ENCODE data around the gene ZBTB16.

Gene ZBTB16

DNA sequence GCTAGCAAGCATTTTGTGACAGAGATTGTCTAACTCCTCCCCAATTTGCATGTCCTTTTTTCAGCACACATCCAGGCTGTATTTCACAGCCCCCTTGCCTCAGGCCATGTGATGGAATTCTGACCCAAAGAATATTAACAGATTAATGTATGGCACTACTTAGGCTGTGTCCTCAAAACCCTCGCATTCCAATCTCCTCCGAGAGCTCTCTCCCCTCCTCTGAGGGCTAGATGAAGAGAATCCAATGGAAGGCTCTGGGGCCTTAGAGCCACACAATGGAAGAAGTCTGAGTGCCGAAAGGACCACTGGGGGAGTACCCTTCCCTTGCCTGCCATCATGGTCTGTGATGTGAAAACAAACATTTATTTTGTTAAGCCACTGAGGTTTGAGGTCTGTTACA lies 223.0 kb downstream of the ZBTB16 start:
- DNase-seq (ENCODE audit: low spot score): no peak

DNA sequence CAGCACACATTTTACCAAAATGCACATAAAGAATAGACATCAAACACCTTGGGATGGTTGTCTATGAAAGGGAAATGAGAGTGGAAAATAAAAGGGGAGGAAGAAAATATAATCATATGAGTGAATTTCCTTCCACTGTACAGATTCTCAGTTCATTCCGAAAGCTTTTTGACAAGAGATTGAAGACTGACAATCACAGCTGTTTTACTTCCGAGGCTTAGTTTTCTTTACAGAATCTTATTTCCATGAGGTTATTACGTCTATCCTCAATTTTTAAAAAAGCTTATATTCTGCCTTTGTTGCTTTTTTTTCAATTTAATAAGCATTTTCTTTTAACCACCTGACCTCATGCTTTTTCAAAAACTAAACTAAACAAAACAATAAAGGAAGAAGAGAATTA lies 223.9 kb downstream of the ZBTB16 start:
- DNase-seq (ENCODE audit: low spot score): no peak

DNA sequence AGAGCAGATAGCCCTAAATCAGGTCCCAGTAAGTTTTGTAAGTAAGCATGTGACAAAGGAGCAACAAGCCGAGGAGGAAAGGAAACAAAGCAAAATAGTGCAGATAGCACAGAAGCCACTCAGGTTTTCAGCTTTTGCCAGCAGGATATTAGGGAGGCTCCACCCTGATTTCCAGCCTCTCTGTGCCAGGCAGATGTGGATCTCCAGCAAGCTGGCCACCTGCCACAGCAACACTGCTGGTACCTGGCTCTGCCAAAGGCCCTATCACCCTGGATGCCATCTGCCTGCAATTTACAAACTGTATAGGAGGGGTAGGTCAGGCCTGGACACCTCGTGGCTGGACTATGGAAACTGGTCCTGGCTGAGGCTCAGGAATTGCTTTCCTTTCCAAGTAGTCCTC lies 224.5 kb downstream of the ZBTB16 start:
- DNase-seq (ENCODE audit: low spot score): no peak

DNA sequence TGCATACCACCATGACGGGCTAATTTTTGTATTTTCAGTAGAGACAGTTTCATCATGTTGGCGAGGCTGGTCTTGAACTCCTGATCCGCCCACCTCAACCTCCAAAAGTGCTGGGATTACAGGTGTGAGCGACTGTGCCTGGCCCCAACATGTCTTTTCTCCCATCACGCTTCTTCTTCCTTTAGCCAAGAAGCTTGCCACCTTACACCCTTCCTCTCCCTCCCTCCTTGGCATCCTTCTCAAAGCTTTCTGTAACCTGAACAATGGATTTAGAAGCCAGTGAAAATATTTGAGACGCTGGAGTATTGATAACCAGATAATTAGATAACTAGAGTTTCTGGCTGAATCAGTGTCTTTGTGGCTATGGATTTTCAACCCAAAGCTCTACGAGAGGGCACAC lies 225.4 kb downstream of the ZBTB16 start:
- no peak for DNase-seq (ENCODE audit: low spot score)

DNA sequence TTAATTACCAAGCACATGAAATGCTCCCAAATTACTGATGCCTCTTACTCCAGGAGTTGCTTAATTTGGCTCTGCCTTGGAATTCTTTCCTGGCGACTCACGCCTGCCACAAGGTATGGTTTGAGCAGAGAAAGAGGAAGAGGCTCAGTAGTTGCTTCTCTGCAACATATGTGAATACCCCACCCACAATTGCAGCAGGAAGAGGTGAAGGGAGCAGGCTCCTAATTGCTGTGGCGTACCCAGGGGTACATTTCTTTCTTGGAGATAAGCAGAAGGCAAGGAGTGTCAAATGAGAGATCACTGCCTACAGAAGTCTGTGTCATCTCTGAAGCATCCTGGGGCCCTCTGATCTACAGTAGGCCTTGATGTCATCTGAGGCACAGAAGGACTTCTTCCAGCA lies 226.1 kb downstream of the ZBTB16 start:
- DNase-seq (ENCODE audit: low spot score): no peak

DNA sequence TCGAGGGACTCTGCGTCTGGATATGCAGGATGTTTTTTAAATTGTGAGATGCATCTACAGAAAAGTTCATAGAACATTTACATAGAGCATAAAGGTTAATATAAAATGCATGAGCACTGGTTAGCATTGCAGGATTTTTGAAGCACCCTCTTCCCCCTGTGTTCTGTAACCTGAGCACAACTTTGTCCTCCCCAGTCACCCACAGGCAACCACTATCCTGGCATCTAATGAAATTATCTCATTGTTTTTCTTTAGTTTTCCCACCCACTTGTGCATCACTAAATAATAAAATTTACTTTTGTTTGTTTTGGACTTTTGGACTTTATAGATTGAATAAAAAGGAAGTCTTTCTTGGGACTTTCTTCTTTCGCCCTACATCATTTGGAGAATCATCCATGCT lies 226.7 kb downstream of the ZBTB16 start:
- no peak for DNase-seq (ENCODE audit: low spot score)

DNA sequence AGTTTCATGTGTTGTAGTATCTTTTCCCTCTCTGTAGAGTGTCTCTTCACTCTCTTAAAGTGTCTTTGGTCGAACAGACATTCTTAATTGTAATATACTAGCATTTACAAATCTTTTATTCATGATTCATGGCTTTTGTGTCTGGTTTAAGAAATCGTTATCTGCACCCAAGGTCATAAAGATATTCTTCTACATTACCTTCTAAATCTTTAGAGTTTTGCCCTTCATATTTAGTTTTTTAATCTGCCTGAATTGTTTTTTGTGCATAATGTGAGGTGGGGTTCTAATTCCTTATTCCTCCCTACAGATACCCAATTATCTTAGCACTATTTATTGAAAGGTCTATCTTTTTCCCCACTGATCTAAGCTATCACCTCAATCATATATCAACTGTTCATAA lies 227.6 kb downstream of the ZBTB16 start:
- no peak for DNase-seq (ENCODE audit: low spot score)

DNA sequence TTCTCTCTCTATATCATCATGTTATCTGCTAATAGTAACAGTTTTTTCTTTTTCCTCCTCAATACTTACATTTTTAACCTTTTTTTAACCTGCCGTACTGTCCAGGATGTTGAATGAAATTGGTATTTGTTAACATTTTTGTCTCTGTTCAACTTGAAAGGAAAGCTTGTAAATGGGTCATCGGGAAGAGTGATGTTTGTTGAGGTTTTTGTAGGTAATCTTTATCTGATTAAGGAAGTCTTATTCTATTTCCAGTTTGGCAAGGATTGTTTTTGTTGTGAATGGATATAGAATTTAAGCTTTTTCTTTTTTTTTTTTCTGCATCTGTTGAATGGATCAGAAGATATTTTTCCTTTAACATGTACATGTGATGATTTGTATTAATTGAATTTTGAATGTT lies 228.6 kb downstream of the ZBTB16 start:
- DNase-seq (ENCODE audit: low spot score): no peak

DNA sequence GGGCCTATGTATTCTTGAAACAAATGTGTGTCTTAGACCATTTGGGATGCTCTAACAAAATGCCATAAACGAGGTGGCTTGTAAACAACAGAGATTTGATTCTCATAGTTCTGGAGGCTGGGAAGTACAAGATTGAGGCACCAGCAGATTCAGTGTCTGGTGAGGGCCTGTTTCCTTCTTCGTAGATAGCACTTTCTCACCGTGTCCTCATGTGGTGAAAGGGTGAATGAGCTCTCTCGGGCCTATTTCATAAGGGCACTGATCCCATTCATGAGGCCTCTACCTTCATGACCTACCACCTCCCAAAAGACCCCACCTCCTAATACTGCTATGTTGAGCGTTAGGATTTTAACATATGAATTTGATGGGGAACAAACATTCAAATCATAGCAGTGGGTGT lies 230.3 kb downstream of the ZBTB16 start:
- no peak for DNase-seq (ENCODE audit: low spot score)

DNA sequence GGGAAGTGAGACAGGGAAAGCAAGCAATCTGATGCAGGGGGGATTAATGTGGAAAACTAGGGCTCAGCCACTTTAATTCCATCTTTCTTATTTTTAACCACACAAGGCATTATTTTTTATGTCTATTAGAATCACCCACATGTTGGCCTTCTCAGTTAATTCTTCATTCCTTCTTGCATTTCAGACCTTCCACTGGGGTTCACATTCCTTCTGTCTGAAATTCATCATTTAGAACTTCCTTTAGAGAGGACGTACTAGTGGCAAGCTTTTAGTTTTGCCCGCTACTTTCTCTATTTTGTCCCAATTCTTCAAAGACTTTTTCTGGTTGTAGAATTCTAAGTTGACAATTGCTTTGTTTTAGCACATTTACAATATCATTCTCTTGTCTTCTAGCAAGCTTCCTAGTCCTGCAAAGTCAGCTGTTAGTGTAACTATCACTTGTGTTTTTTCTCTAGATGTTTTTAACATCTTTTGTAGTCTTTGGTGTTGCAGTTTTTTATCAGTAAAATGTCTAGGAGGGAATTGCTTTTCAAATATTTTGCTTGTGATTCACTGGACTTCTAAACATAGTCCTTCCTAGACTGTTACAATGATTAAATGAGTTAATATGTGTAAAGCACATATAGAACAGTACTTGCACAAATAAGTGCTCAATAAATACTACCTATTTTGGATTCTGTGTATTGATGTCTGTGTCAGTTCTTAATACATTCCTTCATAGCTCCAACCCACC lies 231.2 kb downstream of the ZBTB16 start:
- no peak for DNase-seq (ENCODE audit: low spot score)

DNA sequence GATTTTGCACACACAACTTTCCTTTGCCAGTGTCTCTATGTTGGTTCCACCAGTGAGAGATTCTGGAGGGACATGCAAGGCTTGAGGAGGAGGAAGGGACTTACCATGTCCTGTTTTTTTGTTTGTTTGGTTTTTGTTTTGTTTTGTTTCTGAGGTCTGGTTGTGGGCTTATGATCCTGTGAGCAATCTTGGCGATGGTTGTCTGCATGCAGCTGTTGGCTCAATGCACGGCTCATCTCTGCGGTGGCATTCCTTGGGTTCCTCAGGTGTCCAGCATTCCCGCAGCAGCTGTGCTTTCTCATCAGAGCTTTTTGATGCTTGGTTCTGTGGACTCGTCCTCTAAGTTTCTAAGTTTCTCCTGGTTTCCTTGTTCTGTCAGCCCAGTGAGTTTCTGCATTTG lies 231.9 kb downstream of the ZBTB16 start:
- no peak for DNase-seq (ENCODE audit: low spot score)

DNA sequence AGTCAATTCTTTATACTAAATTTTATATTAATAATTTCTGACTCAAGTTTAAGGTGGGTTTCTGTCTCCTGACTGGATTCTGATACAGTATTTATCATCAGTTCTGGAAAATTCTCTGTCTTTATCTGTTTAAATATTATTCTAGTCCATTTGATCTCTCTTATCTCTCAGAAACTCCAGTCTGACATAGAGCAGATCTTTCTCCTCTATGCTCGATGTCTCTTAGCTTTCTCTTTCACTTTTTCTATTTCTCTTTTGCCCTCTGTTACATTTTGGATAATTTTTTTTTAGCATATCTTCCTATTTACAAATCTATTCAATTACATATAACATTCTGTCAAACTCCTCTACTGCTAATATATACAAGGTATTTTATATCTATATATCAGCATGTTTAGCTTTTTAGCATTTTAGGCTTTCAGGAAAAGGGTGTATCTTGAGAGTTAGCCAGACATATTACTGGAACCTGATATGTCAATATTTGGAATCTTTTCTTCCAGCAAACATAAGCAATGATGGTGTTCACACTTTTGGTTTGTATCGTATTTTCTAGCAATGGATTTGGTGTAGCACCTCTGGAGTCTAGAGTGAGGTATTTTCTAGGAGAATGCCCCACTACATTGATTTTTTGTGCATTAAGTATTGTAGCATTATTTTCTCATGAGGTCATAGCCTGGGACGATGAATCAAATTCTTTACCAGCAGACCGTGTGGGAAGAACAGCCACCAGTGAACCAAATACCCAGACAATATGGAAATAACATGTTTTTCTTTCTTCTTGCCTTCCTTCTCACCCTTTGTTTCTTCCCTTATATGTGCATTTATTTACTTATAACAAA lies 232.6 kb downstream of the ZBTB16 start:
- DNase-seq (ENCODE audit: low spot score): no peak

DNA sequence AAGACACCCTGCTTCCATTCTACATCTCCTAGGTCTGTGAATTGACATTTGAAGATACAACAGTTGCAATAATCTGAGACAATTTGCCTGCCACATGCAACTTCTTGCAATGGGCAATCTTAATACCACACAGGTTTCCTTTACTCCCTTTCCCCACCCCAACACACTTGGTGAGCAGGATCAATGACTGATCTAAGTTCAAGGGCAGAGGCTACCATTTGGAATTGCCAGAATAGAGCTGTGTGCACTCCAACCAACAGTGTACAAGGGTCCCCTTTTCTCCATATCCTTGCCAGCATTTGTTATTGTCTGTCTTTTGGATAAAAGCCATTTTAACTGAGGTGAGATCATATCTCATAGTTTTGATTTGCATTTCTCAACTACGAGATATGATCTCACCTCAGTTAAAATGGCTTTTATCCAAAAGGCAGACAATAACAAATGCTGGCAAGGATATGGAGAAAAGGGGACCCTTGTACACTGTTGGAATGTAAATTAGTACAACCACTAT lies 233.7 kb downstream of the ZBTB16 start:
- no peak for DNase-seq (ENCODE audit: low spot score)

DNA sequence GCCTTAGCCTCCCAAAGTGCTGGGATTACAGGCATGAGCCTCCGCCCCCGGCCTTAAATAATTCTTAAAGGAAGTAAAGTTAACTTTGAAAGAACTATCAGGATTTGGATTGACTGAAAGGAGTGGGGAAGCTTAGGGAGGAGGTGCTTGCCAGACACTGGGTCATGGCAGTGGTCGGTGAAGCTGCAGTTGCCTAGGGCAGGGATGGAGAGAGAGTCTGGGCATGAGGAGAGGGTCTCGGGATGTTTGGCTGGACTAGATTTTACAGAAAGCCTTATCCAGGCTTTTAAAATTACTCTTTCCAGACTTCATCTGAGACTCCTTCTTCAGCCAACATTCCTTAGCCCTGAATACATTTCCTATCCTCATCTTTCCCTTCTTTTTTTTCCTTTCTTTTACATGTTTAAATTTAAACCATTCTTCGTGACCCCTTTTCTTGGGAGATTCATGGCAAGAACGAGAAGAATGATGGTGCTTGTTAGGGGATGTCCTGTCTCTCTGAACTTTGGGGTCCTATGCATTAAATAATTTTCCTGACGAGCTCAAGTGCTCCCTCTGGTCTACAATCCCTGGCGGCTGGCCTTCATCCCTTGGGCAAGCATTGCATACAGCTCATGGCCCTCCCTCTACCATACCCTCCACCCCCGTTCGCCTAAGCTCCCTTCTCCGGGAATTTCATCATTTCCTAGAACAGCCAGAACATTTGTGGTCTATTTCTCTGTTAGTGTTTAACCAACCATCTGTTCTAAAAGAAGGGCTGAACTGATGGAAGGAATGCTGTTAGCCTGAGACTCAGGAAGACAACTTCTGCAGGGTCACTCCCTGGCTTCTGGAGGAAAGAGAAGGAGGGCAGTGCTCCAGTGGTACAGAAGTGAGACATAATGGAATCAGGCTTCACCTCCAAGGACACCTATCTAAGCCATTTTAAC lies 236.4 kb downstream of the ZBTB16 start, which contains the start of gene NNMT:
Gene NNMT (plus strand): TSS at position 724 of the 929 bp plus-strand sequence. CDS start 158 bp downstream, at position 882.
- no peak for DNase-seq (ENCODE audit: low spot score)

DNA sequence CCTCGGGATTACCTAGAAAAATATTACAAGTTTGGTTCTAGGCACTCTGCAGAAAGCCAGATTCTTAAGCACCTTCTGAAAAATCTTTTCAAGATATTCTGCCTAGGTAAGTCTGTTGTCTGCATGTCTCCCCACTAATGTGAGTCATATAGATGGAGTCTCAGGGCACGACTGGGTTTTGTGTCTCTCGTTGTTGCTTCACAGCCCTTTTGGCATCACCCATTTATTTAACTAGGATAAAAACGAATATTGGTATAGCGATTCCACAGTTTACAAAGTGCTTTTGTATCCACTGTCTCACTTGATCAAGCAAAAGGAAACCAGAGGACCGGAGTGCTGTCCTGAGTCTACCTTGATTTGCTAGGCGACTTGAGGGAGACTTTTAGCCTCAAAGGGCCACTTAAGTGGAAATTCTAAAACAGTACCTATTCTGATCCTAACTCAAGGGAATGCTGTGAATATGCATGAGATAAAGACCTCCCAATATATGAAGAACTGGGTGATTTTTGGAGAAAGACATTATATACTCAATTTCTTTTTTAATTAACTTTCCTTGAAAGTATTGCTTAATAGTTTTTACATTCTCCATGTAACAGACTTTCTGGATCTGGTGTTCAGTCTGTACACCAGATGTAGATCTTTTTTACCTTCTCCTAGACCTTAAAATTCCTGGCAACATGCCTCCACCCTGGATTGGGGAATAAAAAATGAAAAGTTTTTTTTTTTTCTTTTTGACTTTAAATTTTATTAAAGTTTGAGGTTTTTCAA lies 237.3 kb downstream of the ZBTB16 start:
- no peak for DNase-seq (ENCODE audit: low spot score)

DNA sequence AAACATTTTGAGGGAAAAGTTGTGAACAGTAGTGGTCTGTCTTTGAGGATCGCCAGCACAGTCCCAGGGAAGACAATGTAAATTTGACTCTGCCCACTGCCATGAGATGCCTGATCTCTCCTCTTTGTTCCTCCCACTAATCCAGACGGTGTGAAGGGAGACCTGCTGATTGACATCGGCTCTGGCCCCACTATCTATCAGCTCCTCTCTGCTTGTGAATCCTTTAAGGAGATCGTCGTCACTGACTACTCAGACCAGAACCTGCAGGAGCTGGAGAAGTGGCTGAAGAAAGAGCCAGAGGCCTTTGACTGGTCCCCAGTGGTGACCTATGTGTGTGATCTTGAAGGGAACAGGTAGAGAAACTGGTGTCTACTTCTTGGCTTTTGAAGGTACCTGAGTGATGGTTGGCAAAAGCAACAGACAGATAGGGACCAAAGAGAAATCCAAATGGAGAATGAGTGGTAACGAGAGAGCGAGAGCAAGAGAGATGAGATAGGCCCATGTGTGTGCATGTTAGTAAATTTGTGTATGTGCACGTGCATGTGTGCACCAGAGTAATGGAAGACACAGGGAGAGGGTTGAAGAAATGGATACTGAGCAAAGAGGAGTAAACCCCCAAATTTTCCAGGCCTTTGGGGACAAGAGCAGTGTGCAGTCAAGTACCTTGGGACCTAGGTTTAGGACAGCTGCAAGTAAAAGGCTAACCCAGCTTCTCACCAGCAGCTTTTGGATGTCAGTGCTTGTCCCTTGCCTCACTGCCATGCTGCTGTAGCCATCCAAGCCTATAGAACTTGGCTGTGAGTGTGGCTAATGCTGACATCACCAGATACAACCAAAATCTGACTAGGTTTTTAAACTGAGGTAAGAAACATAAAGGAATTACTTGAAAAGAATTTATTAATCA lies 238.5 kb downstream of the ZBTB16 start:
- no peak for DNase-seq (ENCODE audit: low spot score)

DNA sequence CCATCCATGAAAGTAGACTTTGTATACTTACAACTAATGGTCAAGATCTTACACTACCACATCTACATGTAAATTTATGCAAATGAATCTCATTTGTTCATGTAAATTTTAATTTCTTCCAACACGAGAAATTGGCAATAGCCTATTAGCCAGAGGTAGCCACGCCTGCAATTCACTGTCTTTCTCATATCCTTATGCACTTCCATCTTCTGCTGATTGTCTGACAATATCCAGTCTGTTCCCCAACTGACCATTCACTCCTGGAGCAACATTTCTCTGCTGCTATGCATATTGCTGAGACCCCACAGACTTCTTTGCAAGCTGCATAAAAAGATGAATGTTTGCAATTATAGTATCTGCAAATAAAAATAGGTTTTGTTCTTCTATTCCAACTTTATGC lies 239.2 kb downstream of the ZBTB16 start:
- no peak for DNase-seq (ENCODE audit: low spot score)
